PC-3 (cell line): ENCODE results near the gene PARP16. TPM values are rescaled to one million over a fixed set of nuclear protein-coding genes. Genes with fewer than 3 reads are reported as not detected.

Experiments used
- ATAC-seq: fragments of 200-7000 bp; cut with Tn5 transposase; 2 replicates; pipeline ENCODE4 v1.9.1; 2020; ENCODE audit warnings: mild to moderate bottlenecking, moderate library complexity
- BruUV-seq: library from RNA; stranded (reverse); fragments of 400-500 nt; replicated peaks from 2 replicates; lab custom pipeline; 2021; lab: Mats Ljungman, UMichigan
- CTCF ChIA-PET: fragments of 300-600 bp; sonication (Branson Sonifier 250); formaldehyde crosslinking; loops from one replicate; lab custom pipeline; 2022; ENCODE audit warnings: antibody characterized with exemption; lab: Charles Lee
- POLR2A ChIA-PET: fragments of 300-600 bp; sonication (Branson Sonifier 250); formaldehyde crosslinking; loops from one replicate; lab custom pipeline; 2022; ENCODE audit warnings: antibody characterized with exemption; ENCODE audit not compliant: unreplicated experiment; lab: Charles Lee
- DNase-seq: peaks from one replicate; pipeline ENCODE4 v3.0.0-alpha.2; 2015
- H2AFZ ChIP-seq: fragments of 300-600 bp; sonication (generic); 2 replicates; pipeline ENCODE4 v1.6.0; 2016; ENCODE audit warnings: antibody characterized with exemption, low read length
- H3F3A ChIP-seq: fragments of 300-600 bp; sonication (generic); one replicate; pipeline ENCODE4 v1.6.0; 2017; ENCODE audit warnings: antibody characterized with exemption, low read length, control low read depth, mild to moderate bottlenecking; ENCODE audit not compliant: unreplicated experiment
- H3K27ac ChIP-seq: fragments of 300-600 bp; sonication (generic); 2 replicates; pipeline ENCODE4 v1.5.1; 2016; ENCODE audit warnings: mild to moderate bottlenecking, low read length
- H3K27me3 ChIP-seq: fragments of 300-600 bp; sonication (generic); 2 replicates; pipeline ENCODE4 v1.6.1; 2016; ENCODE audit warnings: low read length, mixed read lengths
- H3K36me3 ChIP-seq: fragments of 300-600 bp; sonication (generic); 2 replicates; pipeline ENCODE4 v1.6.1; 2016; ENCODE audit warnings: low read depth, mixed run types, low read length, mixed read lengths
- H3K4me1 ChIP-seq: fragments of 300-600 bp; sonication (generic); 2 replicates; pipeline ENCODE4 v1.5.1; 2016; ENCODE audit warnings: low read length; ENCODE audit not compliant: insufficient read depth
- H3K4me2 ChIP-seq: fragments of 300-600 bp; sonication (generic); 2 replicates; pipeline ENCODE4 v1.6.0; 2016; ENCODE audit warnings: low read length
- H3K4me3 ChIP-seq: fragments of 300-600 bp; sonication (generic); 2 replicates; pipeline ENCODE4 v1.5.1; 2016; ENCODE audit warnings: mild to moderate bottlenecking, low read length, mixed read lengths
- H3K79me2 ChIP-seq: fragments of 300-600 bp; sonication (generic); 2 replicates; pipeline ENCODE4 v1.6.1; 2017; ENCODE audit warnings: low read length, mixed read lengths
- H3K9ac ChIP-seq: fragments of 300-600 bp; sonication (generic); 2 replicates; pipeline ENCODE4 v1.6.0; 2016; ENCODE audit warnings: mild to moderate bottlenecking, low read length
- H3K9me2 ChIP-seq: fragments of 300-600 bp; sonication (generic); replicated peaks from 2 replicates; pipeline ENCODE4 v1.6.1; 2016; ENCODE audit warnings: mixed run types, low read length, mixed read lengths
- H3K9me3 ChIP-seq: fragments of 300-600 bp; sonication (generic); 2 replicates; pipeline ENCODE4 v1.6.1; 2016; ENCODE audit warnings: low read length, mixed read lengths
- H4K20me1 ChIP-seq: fragments of 300-600 bp; sonication (generic); 2 replicates; pipeline ENCODE4 v1.6.1; 2016; ENCODE audit warnings: low read length, mixed read lengths
- CTCF ChIP-seq: fragments of 300-600 bp; sonication (generic); conservative IDR thresholded peaks from 2 replicates; pipeline ENCODE4 v1.5.1; 2017; ENCODE audit warnings: antibody characterized with exemption, low read depth, mild to moderate bottlenecking, low read length
- EZH2 ChIP-seq: fragments of 300-600 bp; sonication (generic); IDR thresholded peaks from one replicate; pipeline ENCODE4 v1.6.1; 2017; ENCODE audit warnings: antibody characterized with exemption, mild to moderate bottlenecking, low read length; ENCODE audit not compliant: unreplicated experiment
- EZH2phosphoT487 ChIP-seq: fragments of 300-600 bp; sonication (generic); IDR thresholded peaks from 2 replicates; pipeline ENCODE4 v1.6.1; 2018; ENCODE audit warnings: mild to moderate bottlenecking, antibody characterized with exemption, low read length, borderline replicate concordance
- intact Hi-C: fragments of 100-400 bp; cut with micrococcal nuclease; formaldehyde crosslinking; loops from 2 replicates; pipeline ENCODE4 v1.9.0; 2023
- total RNA-seq: library from RNA; depleted of rRNA; stranded (reverse); fragments of >200 nt; gene quantifications from 2 replicates; pipeline ENCODE4 v1.2.3, GENCODE V29; 2014; rRNA removed

Gene PARP16
- total RNA-seq, 1 experiment from 2014 or later = 6.4 TPM

- POLR2A ChIA-PET = no interaction called here
- Histone ChIP-seq H3K36me3 (no peaks in the 10 kb centered on the region), H4K20me1 (no peaks in the 10 kb centered on the region), H3K9ac (no peak overlapping the region), H2AFZ (no peak overlapping the region), H3K9me2 (no peaks in the 10 kb centered on the region), H3K4me2 (no peak overlapping the region), H3K9me3 (no peaks in the 10 kb centered on the region), H3K79me2 (no peaks in the 10 kb centered on the region), H3F3A (no peaks in the 10 kb centered on the region), H3K4me3 (no peak overlapping the region), H3K4me1 (no peaks in the 10 kb centered on the region), H3K27me3 (no peaks in the 10 kb centered on the region), H3K27ac (no peak overlapping the region)
- ATAC-seq = no peak
- no TSS peak for BruUV-seq
- TF ChIP-seq EZH2 = no peak
- TF ChIP-seq CTCF = no peak
- TF ChIP-seq EZH2phosphoT487 = no peak
- DNase-seq = no peak
- CTCF ChIA-PET = no interaction called here
- intact Hi-C loops = no loop called here
Measured at GRCh38 chr15:65209701-65210643, 76.7 kb downstream of the PARP16 start.

- BruUV-seq = no TSS peak
- TF ChIP-seq EZH2 (no peak), EZH2phosphoT487 (no peak), CTCF (no peak)
- POLR2A ChIA-PET = no interaction called here
Measured at GRCh38 chr15:65208647-65209046, 78.0 kb downstream of the PARP16 start.

More at GRCh38 chr15:65208647-65209046, 78.0 kb downstream of the PARP16 start:
- H3K4me1 ChIP-seq = no peaks in the 10 kb centered on the region
- no peaks in the 10 kb centered on the region for H3K9me2 ChIP-seq
- DNase-seq (no peak), ATAC-seq (no peak)
- H3K27me3 ChIP-seq = no peaks in the 10 kb centered on the region
- no peaks in the 10 kb centered on the region for H3K79me2 ChIP-seq
- no peaks in the 10 kb centered on the region for H3K9me3 ChIP-seq
- H3K9ac ChIP-seq = no peak overlapping the region
- H3K36me3 ChIP-seq = no peaks in the 10 kb centered on the region
- CTCF ChIA-PET = no interaction called here
- no peak overlapping the region for H3K4me2 ChIP-seq
- H3F3A ChIP-seq = no peaks in the 10 kb centered on the region
- H3K27ac ChIP-seq = no peak overlapping the region
- intact Hi-C loops = no loop called here
- no peaks in the 10 kb centered on the region for H4K20me1 ChIP-seq
- no peak overlapping the region for H2AFZ ChIP-seq
- no peak overlapping the region for H3K4me3 ChIP-seq

Other genes with a start within 250 kb of the PARP16 start
- gene SLC51B, start 241.5 kb downstream of the PARP16 start, total RNA-seq = not detected in 2 replicates
- gene RASL12, start 218.9 kb downstream of the PARP16 start, total RNA-seq = not detected in 2 replicates
- gene KBTBD13, start 210.1 kb downstream of the PARP16 start, total RNA-seq = not detected in 2 replicates
- 1.4 and 3.4 TPM in 2 replicates for gene UBAP1L, start 171.7 kb downstream of the PARP16 start, total RNA-seq
- 9.5 and 13.7 TPM in 2 replicates for gene PDCD7, start 153.1 kb downstream of the PARP16 start, total RNA-seq
- gene CLPX, start 101.5 kb downstream of the PARP16 start, total RNA-seq = 19.3 and 22.5 TPM in 2 replicates
- gene CILP, start 75.4 kb downstream of the PARP16 start, total RNA-seq = not detected in 2 replicates
- not detected in 2 replicates for gene RNU5A-1, start 9.2 kb upstream of the PARP16 start, total RNA-seq
- not detected in 2 replicates for gene RNU5B-1, start 17.8 kb upstream of the PARP16 start, total RNA-seq
- not detected in 2 replicates for gene IGDCC3, start 91.1 kb upstream of the PARP16 start, total RNA-seq
- gene IGDCC4, start 136.1 kb upstream of the PARP16 start, total RNA-seq = 0.98 and 1.6 TPM in 2 replicates
- gene DPP8, start 230.8 kb upstream of the PARP16 start, total RNA-seq = 20.0 and 20.6 TPM in 2 replicates
- 53.0 and 64.9 TPM in 2 replicates for gene HACD3, start 243.6 kb upstream of the PARP16 start, total RNA-seq